MCF 10A (cell line): ENCODE results near the gene OR51D1. TPM values are rescaled to one million over a fixed set of nuclear protein-coding genes. Genes with fewer than 3 reads are reported as not detected.

ENCODE experiments used
- BruUV-seq: library from RNA; stranded (reverse); fragments of 400-500 nt; replicated peaks from 2 replicates; lab custom pipeline; 2021; lab: Mats Ljungman, UMichigan
- CTCF ChIA-PET: fragments of 300-600 bp; sonication (Branson Sonifier 250); formaldehyde crosslinking; extraction: SDS; loops from one replicate; lab custom pipeline; 2021; ENCODE audit warnings: antibody characterized with exemption, inconsistent platforms; lab: Yijun Ruan, JAX
- POLR2A ChIA-PET: fragments of 300-600, 350-650 bp; sonication (Branson Sonifier 250); formaldehyde crosslinking; extraction: SDS; loops from one replicate; lab custom pipeline; 2020; ENCODE audit warnings: antibody characterized with exemption, inconsistent platforms; lab: Yijun Ruan, JAX
- DNase-seq: peaks from one replicate; pipeline ENCODE4 v3.0.0-alpha.2; 2018; ENCODE audit not compliant: unreplicated experiment
- H3K27ac Mint-ChIP-seq: one replicate; pipeline ENCODE4 v1.8.0; 2022; ENCODE audit warnings: mild to moderate bottlenecking, low read depth, mixed read lengths; ENCODE audit not compliant: unreplicated experiment
- H3K27me3 Mint-ChIP-seq: one replicate; pipeline ENCODE4 v1.8.0; 2022; ENCODE audit warnings: mixed read lengths; ENCODE audit not compliant: insufficient read depth, unreplicated experiment
- H3K36me3 Mint-ChIP-seq: one replicate; pipeline ENCODE4 v1.8.0; 2022; ENCODE audit warnings: mild to moderate bottlenecking, moderate library complexity, mixed read lengths; ENCODE audit not compliant: insufficient read depth, unreplicated experiment
- H3K4me1 Mint-ChIP-seq: one replicate; pipeline ENCODE4 v1.8.0; 2022; ENCODE audit warnings: mixed read lengths; ENCODE audit not compliant: insufficient read depth, unreplicated experiment
- H3K4me3 Mint-ChIP-seq: one replicate; pipeline ENCODE4 v1.8.0; 2022; ENCODE audit warnings: mild to moderate bottlenecking, moderate library complexity, mixed read lengths; ENCODE audit not compliant: unreplicated experiment
- H3K9me3 Mint-ChIP-seq: one replicate; pipeline ENCODE4 v1.8.0; 2022; ENCODE audit warnings: mixed read lengths; ENCODE audit not compliant: unreplicated experiment
- intact Hi-C: fragments of 100-400 bp; cut with micrococcal nuclease; formaldehyde crosslinking; loops from 2 replicates; pipeline ENCODE4 v1.14.1; 2022
- total RNA-seq: library from RNA; stranded (reverse); gene quantifications from 2 replicates; pipeline ENCODE4 v1.2.3, GENCODE V29; 2022
- TF ChIP-seq, protein P1 (sequence below): fragments of 200-600 bp; IDR thresholded peaks from one replicate; pipeline ENCODE4 v1.8.0; 2022; ENCODE audit warnings: antibody characterized with exemption, mild to moderate bottlenecking; ENCODE audit not compliant: unreplicated experiment

Gene OR51D1
- total RNA-seq, 1 experiment from 2014 or later, result not detected

DNA sequence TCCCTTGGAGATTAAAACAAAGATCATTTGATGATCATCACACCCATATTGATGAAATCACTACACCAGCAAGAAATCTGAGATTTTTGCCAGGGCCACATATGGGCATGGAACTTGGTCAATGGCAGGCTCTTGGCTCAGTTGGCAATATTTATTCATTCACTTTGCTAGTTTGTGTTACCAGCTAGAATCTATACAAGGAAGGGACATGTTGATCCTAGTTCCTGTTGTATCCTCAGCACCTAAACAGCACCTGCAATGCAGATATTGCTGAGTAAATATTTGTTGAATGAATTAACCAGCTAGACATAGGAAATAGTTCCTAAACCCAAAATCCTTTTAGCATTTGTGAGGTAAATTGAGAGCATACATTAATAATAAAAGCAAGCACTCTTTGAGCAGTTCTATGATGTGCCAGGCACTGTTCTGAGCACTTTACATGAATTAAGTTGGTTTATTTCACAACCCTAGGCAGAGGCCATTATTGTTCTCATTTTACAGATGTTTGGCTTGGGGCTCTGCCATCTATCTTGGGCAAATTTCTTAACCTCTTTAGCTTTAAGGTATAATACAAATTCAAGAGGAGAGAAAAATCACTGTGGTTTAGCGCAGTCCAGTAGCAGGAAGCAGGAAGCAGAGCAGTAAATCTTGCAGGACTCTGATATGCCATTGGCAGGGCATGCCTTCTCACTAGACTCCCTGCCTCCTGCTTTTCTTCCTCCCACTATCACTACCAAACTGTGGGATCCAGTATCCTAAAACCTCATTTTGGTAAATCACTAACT, 30.9 kb upstream of the OR51D1 start:
- Mint-ChIP-seq H3K4me1 (peaks cover 25% of the 10 kb centered on the region), H3K9me3 (no peaks in the 10 kb centered on the region), H3K27ac (peak overlapping the region; percentile 91), H3K36me3 (peaks cover 29% of the 10 kb centered on the region), H3K4me3 (peak overlapping the region; percentile 85), H3K27me3 (no peaks in the 10 kb centered on the region)
- POLR2A ChIA-PET, result interaction anchor here (0.6 to 1.1 kb wide), 4 partner anchors 11 to 700 kb away, joined by 3 read pairs; no protein-coding TSS in a partner anchor
- TF ChIP-seq, protein P1, sequence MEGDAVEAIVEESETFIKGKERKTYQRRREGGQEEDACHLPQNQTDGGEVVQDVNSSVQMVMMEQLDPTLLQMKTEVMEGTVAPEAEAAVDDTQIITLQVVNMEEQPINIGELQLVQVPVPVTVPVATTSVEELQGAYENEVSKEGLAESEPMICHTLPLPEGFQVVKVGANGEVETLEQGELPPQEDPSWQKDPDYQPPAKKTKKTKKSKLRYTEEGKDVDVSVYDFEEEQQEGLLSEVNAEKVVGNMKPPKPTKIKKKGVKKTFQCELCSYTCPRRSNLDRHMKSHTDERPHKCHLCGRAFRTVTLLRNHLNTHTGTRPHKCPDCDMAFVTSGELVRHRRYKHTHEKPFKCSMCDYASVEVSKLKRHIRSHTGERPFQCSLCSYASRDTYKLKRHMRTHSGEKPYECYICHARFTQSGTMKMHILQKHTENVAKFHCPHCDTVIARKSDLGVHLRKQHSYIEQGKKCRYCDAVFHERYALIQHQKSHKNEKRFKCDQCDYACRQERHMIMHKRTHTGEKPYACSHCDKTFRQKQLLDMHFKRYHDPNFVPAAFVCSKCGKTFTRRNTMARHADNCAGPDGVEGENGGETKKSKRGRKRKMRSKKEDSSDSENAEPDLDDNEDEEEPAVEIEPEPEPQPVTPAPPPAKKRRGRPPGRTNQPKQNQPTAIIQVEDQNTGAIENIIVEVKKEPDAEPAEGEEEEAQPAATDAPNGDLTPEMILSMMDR, result no peak
- DNase-seq, result peak; percentile 79
- intact Hi-C loops, result loop anchor here (5.0 kb wide), 1 partner anchor 419 kb away; no protein-coding TSS in a partner anchor
- CTCF ChIA-PET, result interaction anchor here (0.7 to 3.2 kb wide), 6 partner anchors 19 to 420 kb away, joined by 3 to 15 read pairs (median 4); partner anchors contain the start of gene OR51D1
- no TSS peak for BruUV-seq

- no TSS peak for BruUV-seq
- POLR2A ChIA-PET, result interaction anchor here (0.7 to 1.5 kb wide), 6 partner anchors 9 to 701 kb away, joined by 3 to 5 read pairs (median 3); partner anchors contain the start of gene TRIM21
- DNase-seq, result peak; percentile 14
- TF ChIP-seq, protein P1, result no peak
- Mint-ChIP-seq H3K27me3 (no peaks in the 10 kb centered on the region), H3K4me3 (peak overlapping the region; percentile 85), H3K4me1 (peaks cover 25% of the 10 kb centered on the region), H3K27ac (peak overlapping the region; percentile 91), H3K9me3 (no peaks in the 10 kb centered on the region), H3K36me3 (peaks cover 27% of the 10 kb centered on the region)
- CTCF ChIA-PET, result interaction anchor here (0.7 to 3.2 kb wide), 4 partner anchors 30 to 420 kb away, joined by 3 to 15 read pairs (median 4); partner anchors contain the start of gene OR51D1
- intact Hi-C loops, result loop anchor here (5.0 kb wide), 1 partner anchor 420 kb away; no protein-coding TSS in a partner anchor
Measured at GRCh38 chr11:4607096-4607495, 30.2 kb upstream of the OR51D1 start.

DNA sequence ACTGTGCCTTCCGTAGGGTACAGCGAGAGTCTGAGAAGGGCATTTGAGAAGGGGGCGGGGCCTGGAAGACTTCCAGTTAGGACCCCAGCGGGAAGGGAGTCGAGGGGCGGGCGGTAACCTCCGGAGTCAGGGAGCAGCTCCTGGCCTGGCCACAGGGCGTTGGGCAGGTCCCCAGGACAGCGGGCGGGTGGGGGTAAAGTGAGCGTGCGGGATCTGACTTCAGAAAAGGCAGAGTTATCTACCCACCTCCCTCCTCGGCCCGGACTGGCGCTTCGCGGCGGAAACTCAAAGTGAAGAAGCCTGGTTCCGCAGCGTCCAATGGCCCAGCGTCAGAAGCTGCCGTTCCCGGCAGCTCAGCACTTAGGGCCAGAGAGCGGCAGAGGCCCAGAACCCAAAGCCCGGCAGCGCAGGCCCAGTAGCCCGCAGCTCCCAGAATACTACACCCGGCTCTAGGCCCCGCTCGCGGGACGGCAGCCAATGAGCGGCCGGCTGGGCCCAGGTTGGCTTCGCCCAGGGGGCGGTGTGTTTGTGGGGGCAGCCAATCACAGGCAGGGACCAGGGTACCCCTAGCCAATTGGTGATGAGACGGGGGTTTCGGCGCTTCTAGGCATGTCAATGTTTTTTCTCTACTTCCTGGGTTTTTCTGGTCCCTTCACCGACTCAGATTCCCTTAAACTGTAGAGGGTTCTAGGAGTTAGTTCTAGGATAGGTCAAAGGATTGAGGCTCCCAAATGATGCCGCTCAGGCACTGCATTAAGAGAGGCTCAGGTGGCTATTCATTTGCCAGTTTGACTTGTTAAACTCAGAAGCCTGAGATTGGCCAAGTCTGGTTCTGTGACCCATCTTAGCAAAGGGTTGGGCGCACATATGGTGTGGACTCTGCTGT, 29.3 kb upstream of the OR51D1 start, which contains the start of gene TRIM68:
TRIM68 (minus strand) TSS at position 451 of the 886 bp plus-strand sequence. CDS start 2,727 bp downstream, outside the sequence.
- POLR2A ChIA-PET, result interaction anchor here (0.6 to 1.5 kb wide), 4 partner anchors 9 to 399 kb away, joined by 3 to 5 read pairs (median 4); partner anchors contain the start of gene TRIM21

More for the DNA sequence above, 29.3 kb upstream of the OR51D1 start, which contains the start of gene TRIM68:
- peak within 1 kb of the TSS; percentile 91 for H3K27ac Mint-ChIP-seq
- peaks cover 25% of the 10 kb centered on the region for H3K4me1 Mint-ChIP-seq
- peaks cover 21% of the 10 kb centered on the region for H3K36me3 Mint-ChIP-seq
- H3K9me3 Mint-ChIP-seq, result no peaks in the 10 kb centered on the region
- intact Hi-C loops, result loop anchor here (5.0 kb wide), 1 partner anchor 421 kb away; no protein-coding TSS in a partner anchor
- DNase-seq, result peak; percentile 96
- TSS peak; percentile 45 for BruUV-seq
- no peaks in the 10 kb centered on the region for H3K27me3 Mint-ChIP-seq
- TF ChIP-seq, protein P1, result no peak
- H3K4me3 Mint-ChIP-seq, result peak within 1 kb of the TSS; percentile 85
- CTCF ChIA-PET, result interaction anchor here (0.6 to 3.2 kb wide), 7 partner anchors 18 to 426 kb away, joined by 3 to 15 read pairs (median 3); partner anchors contain the start of gene OR51D1
